Liver (tissue), 9 donors: Measurements from ENCODE around the gene BID. TPM values are rescaled to one million over a fixed set of nuclear protein-coding genes. Genes with fewer than 3 reads are reported as not detected.

ENCODE experiments used
- DNase-seq: peaks from one replicate; pipeline ENCODE4 v3.0.0-alpha.2; 2017; ENCODE audit warnings: low spot score
- H3K27ac ChIP-seq, 2 donors: one replicate each; pipeline ENCODE4 v1.7.0; 2013; ENCODE audit warnings: inconsistent platforms in 2 of 2, low read length in 2 of 2, control low read depth in 1 of 2, low read depth in 1 of 2, mild to moderate bottlenecking in 1 of 2
- H3K27me3 ChIP-seq, 4 donors: one replicate each; pipeline versions ENCODE4 v1.6.1 to v1.7.0; 2013; ENCODE audit warnings: low read length in 3 of 4, inconsistent platforms in 1 of 4, mild to moderate bottlenecking in 1 of 4, moderate library complexity in 1 of 4; ENCODE audit not compliant: control insufficient read depth in 4 of 4, insufficient read depth in 4 of 4
- H3K36me3 ChIP-seq, 4 donors: one replicate each; pipeline versions ENCODE4 v1.6.1 to v1.7.0; 2013; ENCODE audit warnings: low read length in 3 of 4, mild to moderate bottlenecking in 3 of 4, low read depth in 1 of 4, moderate library complexity in 1 of 4; ENCODE audit not compliant: control insufficient read depth in 4 of 4, insufficient read depth in 3 of 4
- H3K4me1 ChIP-seq, 4 donors: one replicate each; pipeline versions ENCODE4 v1.6.1 to v1.7.0; 2013; ENCODE audit warnings: low read length in 3 of 4, mild to moderate bottlenecking in 3 of 4, moderate library complexity in 1 of 4; ENCODE audit not compliant: control insufficient read depth in 4 of 4, insufficient read depth in 4 of 4
- H3K4me3 ChIP-seq, 3 donors: one replicate each; pipeline versions ENCODE4 v1.6.1 to v1.7.0; 2013; ENCODE audit warnings: low read length in 3 of 3, control low read depth in 1 of 3, low read depth in 1 of 3, mild to moderate bottlenecking in 1 of 3
- H3K9ac ChIP-seq, 2 donors: one replicate each; pipeline ENCODE4 v1.7.0; 2013; ENCODE audit warnings: low read length in 2 of 2, mild to moderate bottlenecking in 2 of 2, moderate library complexity in 2 of 2, control low read depth in 1 of 2, low read depth in 1 of 2
- H3K9me3 ChIP-seq, 4 donors: one replicate each; pipeline versions ENCODE4 v1.6.1 to v1.7.0; 2013; ENCODE audit warnings: low read length in 3 of 4; ENCODE audit not compliant: control insufficient read depth in 4 of 4
- EGR1 ChIP-seq, 2 donors: IDR thresholded peaks; 2 replicates each; pipeline ENCODE4 v1.6.1; 2016 to 2018; ENCODE audit warnings: antibody characterized with exemption in 2 of 2, low read depth in 2 of 2
- FOXA1 ChIP-seq: IDR thresholded peaks from 2 replicates; pipeline ENCODE4 v1.6.1; 2016; ENCODE audit warnings: antibody characterized with exemption
- FOXA2 ChIP-seq: IDR thresholded peaks from 2 replicates; pipeline ENCODE4 v1.6.1; 2016; ENCODE audit warnings: antibody characterized with exemption
- HNF4A ChIP-seq, 2 donors: conservative IDR thresholded peaks; 2 replicates each; pipeline ENCODE4 v1.6.1; 2016; ENCODE audit warnings: antibody characterized with exemption in 2 of 2, mild to moderate bottlenecking in 2 of 2
- HNF4G ChIP-seq: IDR thresholded peaks from 2 replicates; pipeline ENCODE4 v1.6.1; 2016; ENCODE audit warnings: antibody characterized with exemption
- JUND ChIP-seq, 2 donors: IDR thresholded peaks; 2 replicates each; pipeline ENCODE4 v1.6.1; 2016; ENCODE audit warnings: antibody characterized with exemption in 2 of 2
- NR2F2 ChIP-seq: IDR thresholded peaks from 2 replicates; pipeline ENCODE4 v1.6.1; 2016; ENCODE audit warnings: antibody characterized with exemption
- RAD21 ChIP-seq, 2 donors: IDR thresholded peaks; 2 replicates each; pipeline ENCODE4 v1.6.1; 2016; ENCODE audit warnings: antibody characterized with exemption in 2 of 2, mild to moderate bottlenecking in 2 of 2
- RXRA ChIP-seq, 2 donors: IDR thresholded peaks; 2 replicates each; pipeline ENCODE4 v1.6.1; 2017 to 2018; ENCODE audit warnings: antibody characterized with exemption in 2 of 2, mild to moderate bottlenecking in 1 of 2
- SP1 ChIP-seq: IDR thresholded peaks from 2 replicates; pipeline ENCODE4 v1.6.1; 2018; ENCODE audit warnings: antibody characterized with exemption, mild to moderate bottlenecking
- TAF1 ChIP-seq: conservative IDR thresholded peaks from 2 replicates; pipeline ENCODE4 v1.6.1; 2016; ENCODE audit warnings: antibody characterized with exemption, mild to moderate bottlenecking
- YY1 ChIP-seq: IDR thresholded peaks from 2 replicates; pipeline ENCODE4 v1.6.1; 2016; ENCODE audit warnings: antibody characterized with exemption, mild to moderate bottlenecking
- WGBS: extraction: QIAGEN DNeasy Blood & Tissue Kit; methylation state at CpG from one replicate; pipeline ENCODE4 v1.1.7; 2013; 5-methylcytosine and 5-hydroxymethylcytosine counted together
- polyA plus RNA-seq, 2 donors: library from polyadenylated mRNA; stranded (reverse) in 1 of 2; unstranded in 1 of 2; fragments of 200-250 nt in 1 of 2; fragments of >200 nt in 1 of 2; fragmentation: Nextera tagmentation in 1 of 2; extraction: Ambion mirVana in 1 of 2; gene quantifications; one replicate each; pipeline versions ENCODE4 v1.2.1 to v1.2.3, GENCODE V29; 2013 to 2015
- total RNA-seq, 2 donors: library from RNA; depleted of rRNA; stranded (reverse); fragments of >200 nt; gene quantifications; one replicate each; pipeline ENCODE4 v1.2.3, GENCODE V29; 2014
- TF ChIP-seq, protein P1 (sequence below): fragments of 150-350 bp; IDR thresholded peaks from 2 replicates; pipeline ENCODE4 v1.5.1; 2017; ENCODE audit warnings: improper control_type of control experiment, low read depth, low read length; ENCODE audit not compliant: missing input control
- TF ChIP-seq, protein P2 (sequence below): IDR thresholded peaks from 2 replicates; pipeline ENCODE4 v1.6.1; 2016; ENCODE audit warnings: antibody characterized with exemption
- TF ChIP-seq, protein P3 (sequence below): IDR thresholded peaks from 2 replicates; pipeline ENCODE4 v1.6.1; 2016; ENCODE audit warnings: antibody characterized with exemption
- TF ChIP-seq, protein P4 (sequence below): IDR thresholded peaks from 2 replicates; pipeline ENCODE4 v1.6.1; 2016; ENCODE audit warnings: antibody characterized with exemption
- donor health status: healthy.
- donor health status: healthy.
- donor health status: healthy.
- donor health status: healthy.
- donor health status: healthy.

BID gene
- total and polyA plus RNA-seq, 4 donors = 28.7 to 66.9 (median 52.6) TPM

DNA sequence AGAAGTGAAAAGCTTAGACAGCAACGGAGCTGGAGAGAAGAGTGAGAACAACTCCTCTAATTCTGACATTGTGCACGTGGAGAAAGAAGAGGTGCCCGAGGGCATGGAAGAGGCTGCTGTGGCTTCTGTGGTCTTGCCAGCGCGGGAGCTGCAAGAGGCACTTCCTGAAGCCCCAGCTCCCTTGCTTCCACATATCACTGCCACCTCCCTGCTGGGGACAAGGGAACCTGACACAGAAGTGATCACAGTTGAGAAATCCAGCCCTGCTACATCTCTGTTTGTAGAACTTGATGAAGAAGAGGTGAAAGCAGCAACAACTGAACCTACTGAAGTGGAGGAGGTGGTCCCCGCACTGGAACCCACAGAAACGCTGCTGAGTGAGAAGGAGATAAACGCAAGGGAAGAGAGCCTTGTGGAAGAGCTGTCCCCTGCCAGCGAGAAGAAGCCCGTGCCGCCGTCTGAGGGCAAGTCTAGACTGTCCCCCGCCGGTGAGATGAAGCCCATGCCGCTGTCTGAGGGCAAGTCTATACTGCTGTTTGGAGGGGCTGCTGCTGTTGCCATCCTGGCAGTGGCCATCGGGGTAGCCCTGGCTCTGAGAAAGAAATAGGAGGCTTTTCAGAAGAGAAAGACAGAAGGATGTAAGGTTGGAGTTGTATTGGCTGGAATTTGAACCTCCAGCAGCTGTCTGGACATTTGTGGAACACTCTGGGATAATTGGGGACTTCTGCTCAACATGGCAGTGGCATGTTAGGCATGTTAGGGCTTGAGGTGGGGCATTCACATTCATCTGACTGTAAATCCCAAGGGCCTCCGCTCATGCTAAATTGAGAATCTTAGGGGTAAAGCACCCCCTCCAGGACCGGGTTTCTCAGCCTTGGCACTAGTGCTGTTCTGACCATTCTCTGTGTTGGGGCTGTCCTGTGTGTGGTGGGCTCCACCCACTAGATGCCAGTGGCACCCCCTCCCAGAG, 47.1 kb downstream of the BID start:
- Histone ChIP-seq H3K36me3 (peaks cover 5 to 20% (median 16%) of the 10 kb centered on the region in 4 donors), H3K27ac (no peak overlapping the region), H3K9me3 (no peaks in the 10 kb centered on the region), H3K27me3 (no peaks in the 10 kb centered on the region), H3K4me3 (no peak overlapping the region), H3K4me1 (peaks cover 0 to 11% (median 8%) of the 10 kb centered on the region in 4 donors), H3K9ac (no peak overlapping the region)
- TF ChIP-seq, protein P1, sequence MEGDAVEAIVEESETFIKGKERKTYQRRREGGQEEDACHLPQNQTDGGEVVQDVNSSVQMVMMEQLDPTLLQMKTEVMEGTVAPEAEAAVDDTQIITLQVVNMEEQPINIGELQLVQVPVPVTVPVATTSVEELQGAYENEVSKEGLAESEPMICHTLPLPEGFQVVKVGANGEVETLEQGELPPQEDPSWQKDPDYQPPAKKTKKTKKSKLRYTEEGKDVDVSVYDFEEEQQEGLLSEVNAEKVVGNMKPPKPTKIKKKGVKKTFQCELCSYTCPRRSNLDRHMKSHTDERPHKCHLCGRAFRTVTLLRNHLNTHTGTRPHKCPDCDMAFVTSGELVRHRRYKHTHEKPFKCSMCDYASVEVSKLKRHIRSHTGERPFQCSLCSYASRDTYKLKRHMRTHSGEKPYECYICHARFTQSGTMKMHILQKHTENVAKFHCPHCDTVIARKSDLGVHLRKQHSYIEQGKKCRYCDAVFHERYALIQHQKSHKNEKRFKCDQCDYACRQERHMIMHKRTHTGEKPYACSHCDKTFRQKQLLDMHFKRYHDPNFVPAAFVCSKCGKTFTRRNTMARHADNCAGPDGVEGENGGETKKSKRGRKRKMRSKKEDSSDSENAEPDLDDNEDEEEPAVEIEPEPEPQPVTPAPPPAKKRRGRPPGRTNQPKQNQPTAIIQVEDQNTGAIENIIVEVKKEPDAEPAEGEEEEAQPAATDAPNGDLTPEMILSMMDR = no peak
- TF ChIP-seq FOXA1 (no peak), YY1 (no peak), HNF4A (conservative IDR thresholded peaks at IDR 0.05) (no peak), RAD21 (IDR thresholded peaks at IDR 0.05) (no peak), HNF4G (no peak), NR2F2 (no peak), SP1 (no peak)
- TF ChIP-seq, protein P2, sequence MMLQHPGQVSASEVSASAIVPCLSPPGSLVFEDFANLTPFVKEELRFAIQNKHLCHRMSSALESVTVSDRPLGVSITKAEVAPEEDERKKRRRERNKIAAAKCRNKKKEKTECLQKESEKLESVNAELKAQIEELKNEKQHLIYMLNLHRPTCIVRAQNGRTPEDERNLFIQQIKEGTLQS = no peak
- WGBS = 90% methylated on average over 18 of the region's 18 CpGs
- no peak for DNase-seq

DNA sequence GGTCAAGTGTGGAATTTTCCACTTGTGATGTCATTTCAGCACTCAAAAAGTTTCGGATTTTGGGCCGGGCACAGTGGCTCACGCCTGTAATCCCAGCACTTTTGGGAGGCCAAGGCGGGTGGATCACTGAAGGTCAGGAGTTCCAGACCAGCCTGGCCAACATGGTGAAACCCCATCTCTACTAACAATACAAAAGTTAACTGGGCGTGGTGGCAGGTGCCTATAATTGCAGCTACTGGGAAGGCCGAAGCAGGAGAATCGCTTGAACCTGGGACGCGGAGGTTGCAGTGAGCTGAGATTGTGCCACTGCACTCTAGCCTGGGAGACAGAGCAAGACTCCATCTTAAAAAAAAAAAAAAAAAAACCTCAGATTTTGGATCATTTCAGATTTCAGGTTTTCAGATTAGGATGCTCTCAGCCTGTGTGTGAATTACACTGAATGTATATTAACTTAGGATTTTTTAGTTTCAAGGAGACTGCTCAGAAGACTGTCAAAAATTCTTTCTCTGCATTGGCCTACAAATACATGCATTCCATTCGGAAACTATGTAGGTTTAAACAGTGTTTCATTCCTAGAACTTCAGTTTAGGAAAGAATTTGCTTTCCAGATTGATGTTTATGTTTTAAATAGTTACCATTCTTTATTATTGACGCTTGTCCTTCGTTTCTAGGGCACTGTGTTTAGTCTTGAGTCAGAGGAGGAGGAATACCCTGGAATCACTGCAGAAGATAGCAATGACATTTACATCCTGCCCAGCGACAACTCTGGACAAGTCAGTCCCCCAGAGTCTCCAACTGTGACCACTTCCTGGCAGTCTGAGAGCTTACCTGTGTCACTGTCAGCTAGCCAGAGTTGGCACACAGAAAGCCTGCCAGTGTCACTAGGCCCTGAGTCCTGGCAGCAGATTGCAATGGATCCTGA, 48.0 kb downstream of the BID start:
- Histone ChIP-seq H3K27me3 (no peaks in the 10 kb centered on the region), H3K4me1 (peaks cover 0 to 2% (median 0%) of the 10 kb centered on the region in 4 donors), H3K4me3 (no peak overlapping the region), H3K9me3 (no peaks in the 10 kb centered on the region), H3K27ac (no peak overlapping the region), H3K9ac (no peak overlapping the region), H3K36me3 (peaks cover 5 to 20% (median 16%) of the 10 kb centered on the region in 4 donors)
- WGBS = 86% methylated on average over 13 of the region's 13 CpGs
- TF ChIP-seq NR2F2 (no peak), RXRA (IDR thresholded peaks at IDR 0.05) (peak in 1 of 2 donors; percentile 4), EGR1 (IDR thresholded peaks at IDR 0.05; ENCODE audit: low read depth in 2 of 2) (no peak)
- DNase-seq = no peak

DNA sequence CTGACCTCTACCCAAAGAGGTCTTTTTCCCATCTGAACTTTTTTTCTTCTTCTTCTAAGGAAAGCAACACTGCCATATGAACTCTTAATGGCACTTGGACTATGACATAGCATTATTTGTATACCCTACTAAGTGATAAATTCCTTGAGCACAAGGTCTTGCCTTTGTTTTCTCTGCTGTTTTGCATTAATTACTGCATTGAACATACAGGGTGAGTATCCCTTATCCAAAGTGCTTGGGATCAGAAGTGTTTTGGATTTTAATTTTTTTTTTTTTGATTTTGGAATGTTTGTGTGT, 48.8 kb downstream of the BID start:
- TF ChIP-seq EGR1 (IDR thresholded peaks at IDR 0.05; ENCODE audit: low read depth in 2 of 2) (no peak), HNF4A (conservative IDR thresholded peaks at IDR 0.05) (no peak), NR2F2 (no peak), YY1 (no peak), TAF1 (no peak), HNF4G (no peak), SP1 (no peak), JUND (IDR thresholded peaks at IDR 0.05) (no peak), RAD21 (IDR thresholded peaks at IDR 0.05) (no peak), FOXA2 (no peak)
- TF ChIP-seq, protein P3, sequence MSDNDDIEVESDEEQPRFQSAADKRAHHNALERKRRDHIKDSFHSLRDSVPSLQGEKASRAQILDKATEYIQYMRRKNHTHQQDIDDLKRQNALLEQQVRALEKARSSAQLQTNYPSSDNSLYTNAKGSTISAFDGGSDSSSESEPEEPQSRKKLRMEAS = no peak
- TF ChIP-seq, protein P2 = no peak
- TF ChIP-seq, protein P4, sequence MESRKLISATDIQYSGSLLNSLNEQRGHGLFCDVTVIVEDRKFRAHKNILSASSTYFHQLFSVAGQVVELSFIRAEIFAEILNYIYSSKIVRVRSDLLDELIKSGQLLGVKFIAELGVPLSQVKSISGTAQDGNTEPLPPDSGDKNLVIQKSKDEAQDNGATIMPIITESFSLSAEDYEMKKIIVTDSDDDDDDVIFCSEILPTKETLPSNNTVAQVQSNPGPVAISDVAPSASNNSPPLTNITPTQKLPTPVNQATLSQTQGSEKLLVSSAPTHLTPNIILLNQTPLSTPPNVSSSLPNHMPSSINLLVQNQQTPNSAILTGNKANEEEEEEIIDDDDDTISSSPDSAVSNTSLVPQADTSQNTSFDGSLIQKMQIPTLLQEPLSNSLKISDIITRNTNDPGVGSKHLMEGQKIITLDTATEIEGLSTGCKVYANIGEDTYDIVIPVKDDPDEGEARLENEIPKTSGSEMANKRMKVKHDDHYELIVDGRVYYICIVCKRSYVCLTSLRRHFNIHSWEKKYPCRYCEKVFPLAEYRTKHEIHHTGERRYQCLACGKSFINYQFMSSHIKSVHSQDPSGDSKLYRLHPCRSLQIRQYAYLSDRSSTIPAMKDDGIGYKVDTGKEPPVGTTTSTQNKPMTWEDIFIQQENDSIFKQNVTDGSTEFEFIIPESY = no peak
- no peaks in the 10 kb centered on the region for H3K27me3 ChIP-seq
- H3K9ac ChIP-seq = no peak overlapping the region
- no peaks in the 10 kb centered on the region for H3K4me1 ChIP-seq
- no peak overlapping the region for H3K4me3 ChIP-seq
- no peak overlapping the region for H3K27ac ChIP-seq
- H3K9me3 ChIP-seq = no peaks in the 10 kb centered on the region
- DNase-seq = no peak
- H3K36me3 ChIP-seq = peaks cover 4 to 20% (median 16%) of the 10 kb centered on the region in 4 donors
